Right lobe of liver (tissue), 4 donors: ENCODE results near the gene PTPRN2.

Source experiments
- POLR2A ChIP-seq: fragments of 450-650 bp; IDR thresholded peaks from one replicate; pipeline ENCODE4 v1.6.1; 2017; ENCODE audit warnings: antibody characterized with exemption, mild to moderate bottlenecking
- TF ChIP-seq, protein P1 (sequence below), 4 donors: fragments of 200-600 bp in 3 of 4; fragments of 450-650 bp in 1 of 4; IDR thresholded peaks; one replicate each; pipeline versions ENCODE4 v1.5.1 to v1.8.0; 2016 to 2022; ENCODE audit warnings: antibody characterized with exemption in 4 of 4, mild to moderate bottlenecking in 2 of 4
- donor health status: DM: no; HTN: no; CAD: no.
- donor health status: DM: no; HTN: no; CAD: no.
- donor health status: DM: no; HTN: yes; CAD: no.

GRCh38 chr7:157867685-157868305, 719.8 kb downstream of the PTPRN2 start:
- TF ChIP-seq POLR2A = no peak
- TF ChIP-seq, protein P1, sequence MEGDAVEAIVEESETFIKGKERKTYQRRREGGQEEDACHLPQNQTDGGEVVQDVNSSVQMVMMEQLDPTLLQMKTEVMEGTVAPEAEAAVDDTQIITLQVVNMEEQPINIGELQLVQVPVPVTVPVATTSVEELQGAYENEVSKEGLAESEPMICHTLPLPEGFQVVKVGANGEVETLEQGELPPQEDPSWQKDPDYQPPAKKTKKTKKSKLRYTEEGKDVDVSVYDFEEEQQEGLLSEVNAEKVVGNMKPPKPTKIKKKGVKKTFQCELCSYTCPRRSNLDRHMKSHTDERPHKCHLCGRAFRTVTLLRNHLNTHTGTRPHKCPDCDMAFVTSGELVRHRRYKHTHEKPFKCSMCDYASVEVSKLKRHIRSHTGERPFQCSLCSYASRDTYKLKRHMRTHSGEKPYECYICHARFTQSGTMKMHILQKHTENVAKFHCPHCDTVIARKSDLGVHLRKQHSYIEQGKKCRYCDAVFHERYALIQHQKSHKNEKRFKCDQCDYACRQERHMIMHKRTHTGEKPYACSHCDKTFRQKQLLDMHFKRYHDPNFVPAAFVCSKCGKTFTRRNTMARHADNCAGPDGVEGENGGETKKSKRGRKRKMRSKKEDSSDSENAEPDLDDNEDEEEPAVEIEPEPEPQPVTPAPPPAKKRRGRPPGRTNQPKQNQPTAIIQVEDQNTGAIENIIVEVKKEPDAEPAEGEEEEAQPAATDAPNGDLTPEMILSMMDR (IDR thresholded peaks at IDR 0.05) = no peak
